Caco-2 (cell line): Measurements from ENCODE around the gene NRXN3. TPM values are rescaled to one million over a fixed set of nuclear protein-coding genes. Genes with fewer than 3 reads are reported as not detected.

Experiments used
- BruUV-seq: library from RNA; stranded (reverse); fragments of 400-500 nt; replicated peaks from 2 replicates; lab custom pipeline; 2021; lab: Mats Ljungman, UMichigan
- CTCF ChIA-PET: fragments of 300-600 bp; sonication (Branson Sonifier 250); formaldehyde crosslinking; loops from one replicate; lab custom pipeline; 2022; ENCODE audit warnings: antibody characterized with exemption; lab: Charles Lee
- POLR2A ChIA-PET: fragments of 300-600 bp; sonication (Branson Sonifier 250); formaldehyde crosslinking; loops from one replicate; lab custom pipeline; 2022; ENCODE audit warnings: antibody characterized with exemption; lab: Charles Lee
- DNase-seq, 2 experiments: peaks; one replicate each; pipeline versions ENCODE4 v3.0.0 to v3.0.0-alpha.2; 2020 to 2022
- H3K27me3 ChIP-seq: replicated peaks from 2 replicates; pipeline ENCODE4 v1.6.0; 2011; ENCODE audit warnings: low read length; ENCODE audit not compliant: control insufficient read depth, insufficient read depth
- H3K36me3 ChIP-seq: 2 replicates; pipeline ENCODE4 v1.5.1; 2011; ENCODE audit warnings: low read length; ENCODE audit not compliant: control insufficient read depth, insufficient read depth
- H3K4me1 ChIP-seq: fragments of 250-450 bp; sonication (Bioruptor Pico); 2 replicates; pipeline ENCODE4 v1.5.1; 2020; ENCODE audit warnings: mild to moderate bottlenecking
- H3K4me3 ChIP-seq: 2 replicates; pipeline ENCODE4 v1.5.1; 2011; ENCODE audit warnings: low read depth, mild to moderate bottlenecking, control low read depth, low read length
- H3K9me3 ChIP-seq: fragments of 250-450 bp; sonication (Bioruptor Pico); 2 replicates; pipeline ENCODE4 v1.5.1; 2020; ENCODE audit warnings: mild to moderate bottlenecking, moderate library complexity
- H3K27ac Mint-ChIP-seq: one replicate; pipeline ENCODE4 v1.8.0; 2022; ENCODE audit warnings: mixed read lengths; ENCODE audit not compliant: unreplicated experiment
- H3K27me3 Mint-ChIP-seq: one replicate; pipeline ENCODE4 v1.8.0; 2022; ENCODE audit warnings: mixed read lengths; ENCODE audit not compliant: insufficient read depth, unreplicated experiment
- H3K36me3 Mint-ChIP-seq: one replicate; pipeline ENCODE4 v1.8.0; 2022; ENCODE audit warnings: mild to moderate bottlenecking, mixed read lengths; ENCODE audit not compliant: insufficient read depth, unreplicated experiment
- H3K4me1 Mint-ChIP-seq: one replicate; pipeline ENCODE4 v1.8.0; 2022; ENCODE audit warnings: low read depth, mixed read lengths; ENCODE audit not compliant: unreplicated experiment
- H3K4me3 Mint-ChIP-seq: one replicate; pipeline ENCODE4 v1.8.0; 2022; ENCODE audit warnings: mild to moderate bottlenecking, moderate library complexity, mixed read lengths; ENCODE audit not compliant: unreplicated experiment
- H3K9me3 Mint-ChIP-seq: one replicate; pipeline ENCODE4 v1.8.0; 2022; ENCODE audit warnings: mixed read lengths; ENCODE audit not compliant: unreplicated experiment
- intact Hi-C: fragments of 100-400 bp; cut with micrococcal nuclease; formaldehyde crosslinking; loops from one replicate; pipeline ENCODE4 v1.10.0; 2022; ENCODE audit not compliant: unreplicated experiment
- total RNA-seq: library from RNA; stranded (reverse); gene quantifications from 2 replicates; pipeline ENCODE4 v1.2.3, GENCODE V29; 2022
- TF ChIP-seq, protein P1 (sequence below), 2 experiments: fragments of 200-600 bp in 1 of 2; IDR thresholded peaks; 1 replicate in 1 of 2; 2 replicates in 1 of 2; pipeline versions ENCODE4 v1.5.1 to v1.8.0; 2011 to 2022; ENCODE audit warnings: antibody characterized with exemption in 1 of 2, control low read depth in 1 of 2, inconsistent platforms in 1 of 2, low read depth in 1 of 2, low read length in 1 of 2, mild to moderate bottlenecking in 1 of 2, moderate library complexity in 1 of 2; ENCODE audit not compliant: insufficient read depth in 1 of 2, severe bottlenecking in 1 of 2, unreplicated experiment in 1 of 2

The NRXN3 gene
- total RNA-seq, 1 experiment from 2014 or later, result 12.4 TPM

DNA sequence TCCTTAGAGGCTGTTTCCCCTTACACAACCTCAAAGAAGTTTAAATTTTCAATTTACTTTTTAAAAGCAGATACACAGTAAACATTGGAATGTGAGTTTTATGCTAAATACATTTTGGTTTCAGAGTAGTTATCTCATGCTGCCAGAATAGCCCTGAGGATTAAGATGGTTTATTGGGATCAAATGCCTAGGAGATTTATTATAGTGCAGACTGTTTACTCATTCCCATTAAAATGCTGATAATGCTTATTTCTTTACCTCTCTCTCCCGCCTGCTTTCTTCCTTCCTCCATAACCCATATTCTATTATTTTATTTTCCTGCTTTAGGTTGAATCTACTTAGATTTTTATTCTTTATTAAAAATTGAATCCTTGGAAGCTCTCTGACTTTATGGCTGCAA is 1701.0 kb downstream of the NRXN3 start:
- no peaks in the 10 kb centered on the region for H3K27me3 Mint-ChIP-seq
- no TSS peak for BruUV-seq
- CTCF ChIA-PET, result no interaction called here

DNA sequence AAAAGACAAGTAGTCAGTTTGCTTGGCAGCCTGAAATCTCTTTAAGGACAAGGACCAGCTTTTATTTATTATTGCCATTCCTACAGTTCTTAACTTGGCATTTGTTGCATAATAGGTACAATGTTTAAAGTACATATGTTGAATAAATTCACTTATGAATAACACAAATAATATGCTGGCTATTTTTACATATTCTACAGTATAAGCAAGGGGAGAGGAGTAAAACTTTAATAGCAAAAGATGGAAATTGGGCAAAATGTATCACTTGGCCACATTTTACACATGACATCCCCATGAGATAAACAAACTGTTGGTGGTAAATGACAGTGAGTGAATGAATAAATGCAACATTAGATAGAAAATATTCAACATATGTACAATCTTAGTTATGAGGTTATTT is 1708.1 kb downstream of the NRXN3 start:
- Mint-ChIP-seq H3K9me3 (no peaks in the 10 kb centered on the region), H3K4me1 (no peaks in the 10 kb centered on the region), H3K27me3 (no peaks in the 10 kb centered on the region), H3K36me3 (no peaks in the 10 kb centered on the region), H3K4me3 (no peak overlapping the region), H3K27ac (no peak overlapping the region)
- DNase-seq, result no peak
- Histone ChIP-seq H3K4me1 (no peaks in the 10 kb centered on the region), H3K9me3 (no peaks in the 10 kb centered on the region), H3K4me3 (no peak overlapping the region), H3K36me3 (no peaks in the 10 kb centered on the region), H3K27me3 (no peaks in the 10 kb centered on the region)
- no TSS peak for BruUV-seq
- TF ChIP-seq, protein P1, sequence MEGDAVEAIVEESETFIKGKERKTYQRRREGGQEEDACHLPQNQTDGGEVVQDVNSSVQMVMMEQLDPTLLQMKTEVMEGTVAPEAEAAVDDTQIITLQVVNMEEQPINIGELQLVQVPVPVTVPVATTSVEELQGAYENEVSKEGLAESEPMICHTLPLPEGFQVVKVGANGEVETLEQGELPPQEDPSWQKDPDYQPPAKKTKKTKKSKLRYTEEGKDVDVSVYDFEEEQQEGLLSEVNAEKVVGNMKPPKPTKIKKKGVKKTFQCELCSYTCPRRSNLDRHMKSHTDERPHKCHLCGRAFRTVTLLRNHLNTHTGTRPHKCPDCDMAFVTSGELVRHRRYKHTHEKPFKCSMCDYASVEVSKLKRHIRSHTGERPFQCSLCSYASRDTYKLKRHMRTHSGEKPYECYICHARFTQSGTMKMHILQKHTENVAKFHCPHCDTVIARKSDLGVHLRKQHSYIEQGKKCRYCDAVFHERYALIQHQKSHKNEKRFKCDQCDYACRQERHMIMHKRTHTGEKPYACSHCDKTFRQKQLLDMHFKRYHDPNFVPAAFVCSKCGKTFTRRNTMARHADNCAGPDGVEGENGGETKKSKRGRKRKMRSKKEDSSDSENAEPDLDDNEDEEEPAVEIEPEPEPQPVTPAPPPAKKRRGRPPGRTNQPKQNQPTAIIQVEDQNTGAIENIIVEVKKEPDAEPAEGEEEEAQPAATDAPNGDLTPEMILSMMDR (IDR thresholded peaks at IDR 0.05; ENCODE audit: insufficient read depth in 1 of 2, low read depth in 1 of 2, low read length in 1 of 2, severe bottlenecking in 1 of 2, unreplicated experiment in 1 of 2), result no peak
- POLR2A ChIA-PET, result no interaction called here
- CTCF ChIA-PET, result no interaction called here
- intact Hi-C loops, result no loop called here

More for the DNA sequence above, 1701.0 kb downstream of the NRXN3 start:
- Histone ChIP-seq H3K4me3 (no peak overlapping the region), H3K36me3 (no peaks in the 10 kb centered on the region), H3K9me3 (no peaks in the 10 kb centered on the region), H3K27me3 (no peaks in the 10 kb centered on the region), H3K4me1 (no peaks in the 10 kb centered on the region)
- POLR2A ChIA-PET, result no interaction called here
- TF ChIP-seq, protein P1 (IDR thresholded peaks at IDR 0.05; ENCODE audit: insufficient read depth in 1 of 2, low read depth in 1 of 2, low read length in 1 of 2, severe bottlenecking in 1 of 2, unreplicated experiment in 1 of 2), result no peak
- H3K4me3 Mint-ChIP-seq, result no peak overlapping the region
- intact Hi-C loops, result no loop called here
- no peak overlapping the region for H3K27ac Mint-ChIP-seq
- H3K4me1 Mint-ChIP-seq, result no peaks in the 10 kb centered on the region
- no peak for DNase-seq
- H3K9me3 Mint-ChIP-seq, result no peaks in the 10 kb centered on the region
- no peaks in the 10 kb centered on the region for H3K36me3 Mint-ChIP-seq

GRCh38 chr14:79878785-79879184 is 1708.6 kb downstream of the NRXN3 start:
- BruUV-seq, result no TSS peak
- H3K9me3 ChIP-seq, result no peaks in the 10 kb centered on the region
- H3K4me3 Mint-ChIP-seq, result no peak overlapping the region
- intact Hi-C loops, result no loop called here
- H3K36me3 ChIP-seq, result no peaks in the 10 kb centered on the region
- ChIA-PET POLR2A (no interaction called here), CTCF (no interaction called here)
- TF ChIP-seq, protein P1 (IDR thresholded peaks at IDR 0.05; ENCODE audit: insufficient read depth in 1 of 2, low read depth in 1 of 2, low read length in 1 of 2, severe bottlenecking in 1 of 2, unreplicated experiment in 1 of 2), result no peak
- H3K36me3 Mint-ChIP-seq, result no peaks in the 10 kb centered on the region
- no peak for DNase-seq
- H3K4me1 Mint-ChIP-seq, result no peaks in the 10 kb centered on the region
- H3K4me1 ChIP-seq, result no peaks in the 10 kb centered on the region
- no peaks in the 10 kb centered on the region for H3K27me3 Mint-ChIP-seq
- H3K27me3 ChIP-seq, result no peaks in the 10 kb centered on the region
- H3K9me3 Mint-ChIP-seq, result no peaks in the 10 kb centered on the region
- H3K4me3 ChIP-seq, result no peak overlapping the region
- no peak overlapping the region for H3K27ac Mint-ChIP-seq
